Parathyroid adenoma (tissue), 2 donors: ENCODE results near the gene FAM53C.
A peak's percentile ranks its signal among the peaks of the same experiment; 100 is the strongest.
"Not testable (repeated sequence)": the region's sequence is repeated elsewhere in the genome, so short reads cannot be mapped to it uniquely, and the experiment has no call there.

Source experiments
- H2AFZ ChIP-seq: fragments of 300-600 bp; sonication (generic); one replicate; pipeline ENCODE4 v1.7.0; 2017; ENCODE audit warnings: antibody characterized with exemption, mild to moderate bottlenecking
- H3K27ac ChIP-seq: fragments of 300-600 bp; sonication (generic); one replicate; pipeline ENCODE4 v1.7.0; 2017
- H3K27me3 ChIP-seq: fragments of 300-600 bp; sonication (generic); one replicate; pipeline ENCODE4 v1.7.0; 2017; ENCODE audit warnings: low read length; ENCODE audit not compliant: control insufficient read depth, insufficient read depth
- H3K36me3 ChIP-seq: fragments of 300-600 bp; sonication (generic); one replicate; pipeline ENCODE4 v1.7.0; 2017; ENCODE audit warnings: low read length; ENCODE audit not compliant: control insufficient read depth, insufficient read depth
- H3K4me1 ChIP-seq: fragments of 300-600 bp; sonication (generic); one replicate; pipeline ENCODE4 v1.7.0; 2017; ENCODE audit warnings: control low read depth
- H3K4me2 ChIP-seq: fragments of 300-600 bp; sonication (generic); one replicate; pipeline ENCODE4 v1.7.0; 2017; ENCODE audit warnings: low read length
- H3K4me3 ChIP-seq: fragments of 300-600 bp; sonication (generic); one replicate; pipeline ENCODE4 v1.7.0; 2017; ENCODE audit warnings: low read depth, low read length
- H3K79me2 ChIP-seq: fragments of 300-600 bp; sonication (generic); one replicate; pipeline ENCODE4 v1.7.0; 2017; ENCODE audit warnings: control low read depth
- H3K9ac ChIP-seq: fragments of 300-600 bp; sonication (generic); one replicate; pipeline ENCODE4 v1.7.0; 2017; ENCODE audit warnings: mild to moderate bottlenecking
- H3K9me3 ChIP-seq: fragments of 300-600 bp; sonication (generic); one replicate; pipeline ENCODE4 v1.7.0; 2017; ENCODE audit warnings: low read length; ENCODE audit not compliant: control insufficient read depth
- CTCF ChIP-seq: fragments of 300-600 bp; sonication (generic); IDR thresholded peaks from one replicate; pipeline ENCODE4 v1.7.0; 2017; ENCODE audit warnings: antibody characterized with exemption, mild to moderate bottlenecking
- donor health status: primary hyperparathyroidism.

The FAM53C gene

GRCh38 chr5:138316355-138316754 lies 21.7 kb upstream of the FAM53C start:
- Histone ChIP-seq H3K79me2 (no peaks in the 10 kb centered on the region), H3K4me1 (no peaks in the 10 kb centered on the region), H3K9ac (no peak overlapping the region), H3K4me2 (no peak overlapping the region), H3K27me3 (no peaks in the 10 kb centered on the region), H3K27ac (no peak overlapping the region), H3K9me3 (no peaks in the 10 kb centered on the region), H3K4me3 (no peak overlapping the region), H2AFZ (no peak overlapping the region), H3K36me3 (no peaks in the 10 kb centered on the region)
- TF ChIP-seq CTCF: no peak

DNA sequence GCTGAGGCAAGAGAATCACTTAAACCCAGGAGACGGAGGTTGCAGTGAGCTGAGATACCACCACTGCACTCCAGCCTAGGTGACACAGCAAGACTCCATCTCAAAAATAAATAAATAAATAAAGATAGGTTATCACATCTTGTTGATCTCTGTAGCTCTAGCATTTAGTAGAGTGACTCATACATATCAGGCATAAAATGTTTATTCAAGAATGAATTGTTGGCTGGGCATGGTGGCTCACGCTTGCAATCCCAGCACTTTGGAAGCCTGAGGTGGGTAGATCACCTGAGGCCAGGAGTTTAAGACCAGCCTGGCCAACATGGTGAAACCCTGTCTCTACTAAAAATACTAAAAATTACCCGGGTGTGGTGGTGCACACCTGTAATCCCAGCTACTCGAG lies 19.9 kb upstream of the FAM53C start:
- H3K4me2 ChIP-seq, H3K27ac ChIP-seq, H3K79me2 ChIP-seq, H3K27me3 ChIP-seq, H2AFZ ChIP-seq, H3K4me1 ChIP-seq, H3K36me3 ChIP-seq, H3K9ac ChIP-seq, H3K4me3 ChIP-seq, H3K9me3 ChIP-seq: not testable (repeated sequence)

DNA sequence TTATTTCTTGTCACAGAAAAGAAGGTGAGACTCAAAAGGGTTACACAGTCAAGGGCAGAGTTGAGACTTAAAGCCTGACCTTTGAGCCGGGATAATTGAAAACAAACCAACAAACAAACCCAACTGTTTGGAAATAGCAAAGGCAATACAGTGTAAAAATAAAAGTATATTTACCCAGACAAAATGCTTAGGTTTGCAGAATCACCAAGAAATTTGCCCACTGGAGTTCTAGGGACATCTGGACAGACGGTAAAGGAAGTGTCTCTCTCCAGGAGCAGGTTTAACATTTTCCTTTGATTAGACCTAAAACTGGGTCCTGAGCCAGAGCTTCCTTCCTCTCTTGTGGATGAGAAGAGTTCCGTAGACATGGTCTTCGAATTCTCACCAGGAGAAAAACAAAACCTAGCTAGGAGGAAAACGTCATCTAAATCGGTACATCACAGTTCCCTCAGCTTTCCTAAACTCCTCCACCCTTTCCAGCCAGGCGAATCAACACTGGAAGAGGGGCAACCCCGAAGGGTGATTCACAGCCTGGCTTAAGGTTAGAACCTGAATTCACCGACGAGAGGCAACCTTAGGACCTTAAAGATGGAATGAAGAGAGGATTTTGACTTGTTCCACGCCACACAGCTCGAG lies 7.1 kb upstream of the FAM53C start:
- Histone ChIP-seq H3K4me3 (peak overlapping the region; percentile 53), H3K27ac (no peak overlapping the region), H3K79me2 (no peaks in the 10 kb centered on the region), H3K4me2 (peak overlapping the region; percentile 90), H2AFZ (peak overlapping the region; percentile 69), H3K9me3 (no peaks in the 10 kb centered on the region), H3K4me1 (peaks cover 7% of the 10 kb centered on the region), H3K9ac (no peak overlapping the region), H3K27me3 (no peaks in the 10 kb centered on the region), H3K36me3 (no peaks in the 10 kb centered on the region)
- TF ChIP-seq CTCF: no peak

GRCh38 chr5:138331449-138332368 lies 6.4 kb upstream of the FAM53C start, which contains the start of gene CDC25C:
CDC25C (minus strand) TSS chr5:138331804; CDS start chr5:138331180, 624 bp downstream.
- peak within 1 kb of the TSS; percentile 1 for H3K27ac ChIP-seq
- no peak within 1 kb of the TSS for H3K9ac ChIP-seq

More at GRCh38 chr5:138331449-138332368, 6.4 kb upstream of the FAM53C start, which contains the start of gene CDC25C:
- Histone ChIP-seq H3K4me2 (peak within 1 kb of the TSS; percentile 90), H2AFZ (peak within 1 kb of the TSS; percentile 93), H3K4me3 (peak within 1 kb of the TSS; percentile 53), H3K27me3 (no peaks in the 10 kb centered on the region), H3K4me1 (peaks cover 7% of the 10 kb centered on the region), H3K79me2 (no peaks in the 10 kb centered on the region), H3K36me3 (no peaks in the 10 kb centered on the region), H3K9me3 (no peaks in the 10 kb centered on the region)
- TF ChIP-seq CTCF: no peak
